HepG2 (cell line): ENCODE data around the gene AFF4. TPM values are rescaled to one million over a fixed set of nuclear protein-coding genes. Genes with fewer than 3 reads are reported as not detected.
A peak's percentile ranks its signal among the peaks of the same experiment; 100 is the strongest.

Experiments used
- ATAC-seq: fragments of 200-7000 bp; cut with Tn5 transposase; 3 replicates; pipeline ENCODE4 v1.9.1; 2020; ENCODE audit warnings: mild to moderate bottlenecking, moderate library complexity
- BruUV-seq: library from RNA; stranded (reverse); fragments of 400-500 nt; replicated peaks from 2 replicates; lab custom pipeline; 2021; lab: Mats Ljungman, UMichigan
- CTCF ChIA-PET: fragments of 300-600 bp; formaldehyde crosslinking; extraction: SDS; loops from one replicate; lab custom pipeline; 2021; ENCODE audit warnings: low total read pairs, inconsistent platforms, low intra/inter-chr PET ratio; lab: Yijun Ruan, JAX
- POLR2A ChIA-PET: fragments of 350-600 bp; sonication (Branson Sonifier 250); formaldehyde crosslinking; loops from one replicate; lab custom pipeline; 2020; ENCODE audit warnings: antibody characterized with exemption, inconsistent platforms; lab: Yijun Ruan, JAX
- DNase-seq: peaks from one replicate; pipeline ENCODE4 v3.0.0-alpha.2; 2015; ENCODE audit warnings: low spot score
- FAIRE-seq: peaks from 3 replicates; lab custom pipeline; 2011; peaks lifted over from hg19 to GRCh38; lab: Jason Lieb, UNC
- H2AFZ ChIP-seq: one replicate; pipeline ENCODE4 v1.6.1; 2011; ENCODE audit warnings: low read length, inconsistent platforms
- H3K27ac ChIP-seq: fragments of 300-600 bp; 3 replicates; pipeline ENCODE4 v1.8.0; 2011; ENCODE audit warnings: mixed run types, mild to moderate bottlenecking, mixed read lengths, low read length, inconsistent platforms; ENCODE audit not compliant: insufficient read depth; ENCODE audit errors: extremely low read length
- H3K27me3 ChIP-seq, 2 experiments: fragments of 200-600 bp in 1 of 2; 2 replicates in 1 of 2; 3 replicates in 1 of 2; pipeline versions ENCODE4 v1.6.0 to v1.8.0; 2011; ENCODE audit warnings: low read length in 2 of 2, mild to moderate bottlenecking in 2 of 2, moderate library complexity in 2 of 2, inconsistent platforms in 1 of 2; ENCODE audit not compliant: insufficient read depth in 2 of 2, control insufficient read depth in 1 of 2
- H3K36me3 ChIP-seq, 2 experiments: fragments of 200-600 bp in 1 of 2; replicated peaks in 1 of 2; 2 replicates in 1 of 2; 3 replicates in 1 of 2; pipeline versions ENCODE4 v1.5.1 to v1.8.0; 2011; ENCODE audit warnings: low read length in 2 of 2, inconsistent platforms in 1 of 2; ENCODE audit not compliant: insufficient read depth in 2 of 2, control insufficient read depth in 1 of 2
- H3K4me1 ChIP-seq: 2 replicates; pipeline ENCODE4 v1.5.1; 2012; ENCODE audit warnings: low read length, inconsistent platforms; ENCODE audit not compliant: insufficient read depth
- H3K4me2 ChIP-seq: 2 replicates; pipeline ENCODE4 v1.6.0; 2011; ENCODE audit warnings: low read depth, low read length, inconsistent platforms
- H3K4me3 ChIP-seq, 3 experiments: fragments of 200-600 bp in 1 of 3; sonication (generic), shearing (Covaris generic) in 1 of 3; replicated peaks in 1 of 3; 2 replicates each; pipeline ENCODE4 v1.5.1; 2011 to 2016; ENCODE audit warnings: low read length in 3 of 3, inconsistent platforms in 2 of 3, low read depth in 2 of 3, mild to moderate bottlenecking in 2 of 3, control low read depth in 1 of 3, mixed read lengths in 1 of 3; ENCODE audit not compliant: insufficient read depth in 1 of 3
- H3K79me2 ChIP-seq: one replicate; pipeline ENCODE4 v1.6.1; 2011; ENCODE audit warnings: low read length, inconsistent platforms; ENCODE audit not compliant: insufficient read depth
- H3K9ac ChIP-seq: 2 replicates; pipeline ENCODE4 v1.6.0; 2011; ENCODE audit warnings: mild to moderate bottlenecking, low read depth, low read length, inconsistent platforms; ENCODE audit not compliant: insufficient read depth
- H3K9me3 ChIP-seq: 2 replicates; pipeline ENCODE4 v1.5.1; 2012; ENCODE audit warnings: mild to moderate bottlenecking, low read length
- H4K20me1 ChIP-seq: 2 replicates; pipeline ENCODE4 v1.6.0; 2011; ENCODE audit warnings: inconsistent platforms, mild to moderate bottlenecking, low read length, moderate library complexity; ENCODE audit not compliant: insufficient read depth
- CBX1 ChIP-seq: IDR thresholded peaks from one replicate; pipeline ENCODE4 v1.6.1; 2016; ENCODE audit warnings: antibody characterized with exemption, low read depth
- CREM ChIP-seq, 2 experiments: sonication (generic) in 1 of 2; formaldehyde crosslinking in 1 of 2; IDR thresholded peaks; 2 replicates each; pipeline versions ENCODE4 v1.4.0 to v1.6.1; 2016 to 2020; ENCODE audit warnings: antibody characterized with exemption in 1 of 2, mild to moderate bottlenecking in 1 of 2, missing genetic modification reagents in 1 of 2
- DDIT3 ChIP-seq: sonication (generic); formaldehyde crosslinking; IDR thresholded peaks from 2 replicates; pipeline ENCODE4 v1.4.0; 2020; ENCODE audit warnings: mild to moderate bottlenecking, missing genetic modification reagents
- MAZ ChIP-seq, 2 experiments: sonication (generic) in 1 of 2; formaldehyde crosslinking in 1 of 2; IDR thresholded peaks; 2 replicates each; pipeline versions ENCODE4 v1.5.0 to v1.6.1; 2012 to 2020; ENCODE audit warnings: low read depth in 2 of 2, mild to moderate bottlenecking in 2 of 2, borderline replicate concordance in 1 of 2, improper control_type of control experiment in 1 of 2, low read length in 1 of 2, missing genetic modification reagents in 1 of 2, moderate library complexity in 1 of 2
- MIER2 ChIP-seq: IDR thresholded peaks from 2 replicates; pipeline ENCODE4 v1.6.1; 2016; ENCODE audit warnings: missing biosample characterization, missing genetic modification reagents
- MTA1 ChIP-seq: sonication (generic); formaldehyde crosslinking; IDR thresholded peaks from 2 replicates; pipeline ENCODE4 v1.4.0; 2020; ENCODE audit warnings: missing genetic modification reagents, mild to moderate bottlenecking, borderline replicate concordance
- ZNF333 ChIP-seq: sonication (generic); formaldehyde crosslinking; IDR thresholded peaks from 2 replicates; pipeline ENCODE4 v1.4.0; 2020; ENCODE audit warnings: mild to moderate bottlenecking, missing genetic modification reagents, borderline replicate concordance
- ZNF746 ChIP-seq: sonication (generic); formaldehyde crosslinking; IDR thresholded peaks from 2 replicates; pipeline ENCODE4 v1.8.0; 2022; ENCODE audit warnings: mild to moderate bottlenecking, missing genetic modification reagents
- ZNF766 ChIP-seq: sonication (generic); formaldehyde crosslinking; IDR thresholded peaks from 2 replicates; pipeline ENCODE4 v1.5.0; 2020; ENCODE audit warnings: missing genetic modification reagents, borderline replicate concordance
- ZNF780A ChIP-seq: sonication (generic); formaldehyde crosslinking; IDR thresholded peaks from 2 replicates; pipeline ENCODE4 v1.8.0; 2022; ENCODE audit warnings: mild to moderate bottlenecking, missing genetic modification reagents, moderate library complexity
- ZSCAN21 ChIP-seq: sonication (generic); formaldehyde crosslinking; IDR thresholded peaks from 2 replicates; pipeline ENCODE4 v1.8.0; 2022; ENCODE audit warnings: mild to moderate bottlenecking, missing genetic modification reagents, moderate library complexity, borderline replicate concordance
- WGBS: methylation state at CpG from one replicate; pipeline ENCODE4 v1.1.6; 2017; ENCODE audit warnings: low lambda C conversion rate; 5-methylcytosine and 5-hydroxymethylcytosine counted together
- in situ Hi-C: cut with HindIII; loops from 2 replicates; pipeline ENCODE4 v1.10.0; 2017; ENCODE audit warnings: low pct_unique_long_range_greater_than_20kb; ENCODE audit not compliant: extremely low pct_ligation_motif_present
- intact Hi-C: fragments of 100-400 bp; cut with micrococcal nuclease; formaldehyde crosslinking; loops from one replicate; pipeline ENCODE4 v1.10.0; 2022; ENCODE audit not compliant: unreplicated experiment
- polyA plus RNA-seq, 8 experiments: library from polyadenylated mRNA; depleted of rRNA in 3 of 8; stranded (reverse) in 7 of 8; unstranded in 1 of 8; fragments of >200 nt; fragmentation: Illumina TruSeq in 4 of 8; extraction: Trizol in 4 of 8; gene quantifications; 2 replicates each; pipeline versions ENCODE4 v1.2.1 to v1.2.3, GENCODE V29; 2011 to 2016; ENCODE audit warnings: low read depth in 4 of 8, missing spikeins in 1 of 8, mixed read lengths in 1 of 8; ENCODE audit not compliant: insufficient read depth in 1 of 8
- total RNA-seq, 5 experiments: library from RNA; depleted of rRNA; stranded (reverse); fragments of >200 nt; fragmentation: Illumina TruSeq; extraction: Trizol; gene quantifications; 2 replicates each; pipeline ENCODE4 v1.2.3, GENCODE V29; 2016; ENCODE audit warnings: low read depth in 1 of 5
- TF ChIP-seq, protein P1 (sequence below): sonication (generic); formaldehyde crosslinking; IDR thresholded peaks from 2 replicates; pipeline ENCODE4 v1.4.0; 2020; ENCODE audit warnings: missing genetic modification reagents
- TF ChIP-seq, protein P2 (sequence below): fragments of 450-650 bp; IDR thresholded peaks from 2 replicates; pipeline ENCODE4 v1.6.1; 2017

AFF4 gene
- total and polyA plus RNA-seq, 2 of the 13 experiments (the other 11 are each of a cell fraction or from before 2014, with no cell fraction given) = 22.1 to 25.5 TPM

DNA sequence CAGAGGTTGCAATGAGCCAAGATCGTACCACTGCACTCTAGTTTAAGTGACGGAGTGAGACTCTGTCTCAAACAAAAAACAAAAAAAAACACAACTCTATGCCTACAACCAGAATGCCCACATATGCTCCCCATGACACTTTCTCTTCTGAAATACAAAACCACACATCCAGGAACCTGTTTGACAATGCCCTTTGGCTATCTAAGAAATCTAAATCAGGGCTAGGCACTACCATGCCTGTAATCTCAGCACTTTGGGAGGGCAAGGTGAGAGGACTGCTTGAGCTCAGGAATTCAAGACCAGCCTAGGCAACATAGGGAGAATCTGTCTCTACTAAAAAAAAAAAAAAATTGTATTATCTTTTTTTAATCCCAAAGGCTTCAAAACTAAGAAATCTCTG lies 10.6 kb downstream of the AFF4 start:
- peaks cover 7 to 26% of the 10 kb centered on the region in 2 experiments; a peak in 4 of 5 replicates for H3K36me3 ChIP-seq
- in situ Hi-C loops = loop anchor here (10.0 kb wide), 1 partner anchor 132 kb away; no protein-coding TSS in a partner anchor
- no peak for TF ChIP-seq ZNF766 (CRISPR knock-in tag)
- no peak for TF ChIP-seq CBX1
- no peak for TF ChIP-seq CREM (IDR thresholded peaks at IDR 0.05)
- no peak for TF ChIP-seq CREM (CRISPR knock-in tag; IDR thresholded peaks at IDR 0.05)
- TF ChIP-seq, all 625 proteins: peak for 0
- DNase-seq (no peak), ATAC-seq (no peak), FAIRE-seq (no peak)
- ChIA-PET CTCF (no interaction called here), POLR2A (no interaction called here)
- Histone ChIP-seq H3K27me3 (no peaks in the 10 kb centered on the region), H2AFZ (no peak overlapping the region), H3K4me1 (peaks cover 32% of the 10 kb centered on the region), H3K79me2 (peaks cover 88% of the 10 kb centered on the region), H3K9me3 (no peaks in the 10 kb centered on the region), H4K20me1 (peaks cover 56% of the 10 kb centered on the region), H3K9ac (no peak overlapping the region), H3K27ac (no peak overlapping the region), H3K4me3 (no peak overlapping the region), H3K4me2 (no peak overlapping the region)
- BruUV-seq = no TSS peak
- 96% methylated on average over 2 of the region's 2 CpGs for WGBS
- intact Hi-C loops = no loop called here

DNA sequence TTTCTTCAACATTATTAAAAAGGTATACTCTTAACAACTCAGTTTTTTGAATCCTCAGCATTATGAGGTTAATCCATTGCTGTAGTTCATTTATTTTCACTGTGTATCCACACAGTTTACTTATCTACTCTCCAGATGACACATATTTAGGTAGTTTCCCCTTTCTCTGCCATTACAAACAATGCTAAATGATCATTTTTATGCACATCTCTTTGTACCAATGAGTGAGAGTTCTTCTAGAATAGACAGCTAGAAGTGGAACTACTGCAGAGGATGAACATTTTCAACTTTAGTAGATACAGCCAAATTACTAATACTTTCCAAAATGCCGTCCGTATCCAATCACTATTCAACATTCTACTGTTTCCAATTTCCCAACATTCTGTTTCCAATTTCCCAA lies 11.5 kb downstream of the AFF4 start:
- Histone ChIP-seq H3K27ac (no peak overlapping the region), H4K20me1 (peaks cover 55% of the 10 kb centered on the region), H3K36me3 (peaks cover 7 to 26% of the 10 kb centered on the region in 2 experiments; a peak in 4 of 5 replicates), H3K9me3 (no peaks in the 10 kb centered on the region), H3K4me3 (no peak overlapping the region), H3K79me2 (peaks cover 88% of the 10 kb centered on the region), H3K4me1 (peaks cover 41% of the 10 kb centered on the region), H3K27me3 (no peaks in the 10 kb centered on the region), H3K4me2 (no peak overlapping the region), H3K9ac (no peak overlapping the region), H2AFZ (no peak overlapping the region)
- POLR2A ChIA-PET = no interaction called here
- 98% methylated on average over 2 of the region's 2 CpGs for WGBS
- ATAC-seq (no peak), FAIRE-seq (no peak), DNase-seq (no peak)
- in situ Hi-C loops (loop anchor here (10.0 kb wide), 1 partner anchor 133 kb away; no protein-coding TSS in a partner anchor), intact Hi-C loops (no loop called here)
- CTCF ChIA-PET = no interaction called here
- BruUV-seq = TSS peak; percentile 24
- TF ChIP-seq, protein P1, sequence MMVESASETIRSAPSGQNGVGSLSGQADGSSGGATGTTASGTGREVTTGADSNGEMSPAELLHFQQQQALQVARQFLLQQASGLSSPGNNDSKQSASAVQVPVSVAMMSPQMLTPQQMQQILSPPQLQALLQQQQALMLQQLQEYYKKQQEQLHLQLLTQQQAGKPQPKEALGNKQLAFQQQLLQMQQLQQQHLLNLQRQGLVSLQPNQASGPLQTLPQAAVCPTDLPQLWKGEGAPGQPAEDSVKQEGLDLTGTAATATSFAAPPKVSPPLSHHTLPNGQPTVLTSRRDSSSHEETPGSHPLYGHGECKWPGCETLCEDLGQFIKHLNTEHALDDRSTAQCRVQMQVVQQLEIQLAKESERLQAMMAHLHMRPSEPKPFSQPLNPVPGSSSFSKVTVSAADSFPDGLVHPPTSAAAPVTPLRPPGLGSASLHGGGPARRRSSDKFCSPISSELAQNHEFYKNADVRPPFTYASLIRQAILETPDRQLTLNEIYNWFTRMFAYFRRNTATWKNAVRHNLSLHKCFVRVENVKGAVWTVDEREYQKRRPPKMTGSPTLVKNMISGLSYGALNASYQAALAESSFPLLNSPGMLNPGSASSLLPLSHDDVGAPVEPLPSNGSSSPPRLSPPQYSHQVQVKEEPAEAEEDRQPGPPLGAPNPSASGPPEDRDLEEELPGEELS = no peak
- TF ChIP-seq MIER2 (CRISPR knock-in tag) (no peak), ZNF780A (CRISPR knock-in tag) (no peak), MTA1 (CRISPR knock-in tag) (no peak), MAZ (IDR thresholded peaks at IDR 0.05; ENCODE audit: borderline replicate concordance, low read depth, low read length) (no peak), MAZ (CRISPR knock-in tag; IDR thresholded peaks at IDR 0.05; ENCODE audit: low read depth) (no peak), ZNF746 (CRISPR knock-in tag) (no peak), DDIT3 (CRISPR knock-in tag) (no peak), ZNF333 (no peak), ZSCAN21 (CRISPR knock-in tag) (no peak)
- TF ChIP-seq, protein P2, sequence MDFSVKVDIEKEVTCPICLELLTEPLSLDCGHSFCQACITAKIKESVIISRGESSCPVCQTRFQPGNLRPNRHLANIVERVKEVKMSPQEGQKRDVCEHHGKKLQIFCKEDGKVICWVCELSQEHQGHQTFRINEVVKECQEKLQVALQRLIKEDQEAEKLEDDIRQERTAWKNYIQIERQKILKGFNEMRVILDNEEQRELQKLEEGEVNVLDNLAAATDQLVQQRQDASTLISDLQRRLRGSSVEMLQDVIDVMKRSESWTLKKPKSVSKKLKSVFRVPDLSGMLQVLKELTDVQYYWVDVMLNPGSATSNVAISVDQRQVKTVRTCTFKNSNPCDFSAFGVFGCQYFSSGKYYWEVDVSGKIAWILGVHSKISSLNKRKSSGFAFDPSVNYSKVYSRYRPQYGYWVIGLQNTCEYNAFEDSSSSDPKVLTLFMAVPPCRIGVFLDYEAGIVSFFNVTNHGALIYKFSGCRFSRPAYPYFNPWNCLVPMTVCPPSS = no peak
